Esophagus muscularis mucosa (tissue), 4 donors: Measurements from ENCODE around the gene UBE4B. TPM values are rescaled to one million over a fixed set of nuclear protein-coding genes. Genes with fewer than 3 reads are reported as not detected.

ENCODE experiments used
- DNase-seq: peaks from one replicate; pipeline ENCODE4 v3.0.0-alpha.2; 2017; ENCODE audit errors: extremely low spot score
- H3K27ac ChIP-seq, 4 donors: fragments of 200-600 bp; sonication (generic); replicated peaks in 1 of 4; 1 replicate in 3 of 4; 2 replicates in 1 of 4; pipeline ENCODE4 v1.5.1; 2016 to 2019; ENCODE audit warnings: mild to moderate bottlenecking in 1 of 4
- H3K27me3 ChIP-seq, 4 donors: fragments of 200-600 bp; sonication (generic); one replicate each; pipeline versions ENCODE4 v1.5.1 to v1.6.0; 2016 to 2019
- H3K36me3 ChIP-seq, 4 donors: fragments of 200-600 bp; sonication (generic); one replicate each; pipeline ENCODE4 v1.5.1; 2016 to 2019
- H3K4me1 ChIP-seq, 4 donors: fragments of 200-600 bp; sonication (generic); one replicate each; pipeline ENCODE4 v1.5.1; 2016 to 2019
- H3K4me3 ChIP-seq, 4 donors: fragments of 200-600 bp; sonication (generic); 1 replicate in 2 of 4; 2 replicates in 2 of 4; pipeline ENCODE4 v1.5.1; 2016 to 2019; ENCODE audit warnings: mild to moderate bottlenecking in 4 of 4, moderate library complexity in 1 of 4
- H3K9me3 ChIP-seq, 4 donors: fragments of 200-600 bp; sonication (generic); 1 replicate in 3 of 4; 2 replicates in 1 of 4; pipeline ENCODE4 v1.5.1; 2016 to 2019
- EP300 ChIP-seq: sonication (generic); formaldehyde crosslinking; IDR thresholded peaks from one replicate; pipeline ENCODE4 v1.6.1; 2017; ENCODE audit warnings: antibody characterized with exemption
- POLR2A ChIP-seq: fragments of 450-650 bp; IDR thresholded peaks from one replicate; pipeline ENCODE4 v1.6.1; 2017; ENCODE audit warnings: antibody characterized with exemption, moderate library complexity, mild to moderate bottlenecking, low read depth
- POLR2AphosphoS5 ChIP-seq, 2 donors: sonication (generic); formaldehyde crosslinking; IDR thresholded peaks; one replicate each; pipeline ENCODE4 v1.6.1; 2017; ENCODE audit warnings: antibody characterized with exemption in 2 of 2
- WGBS: methylation state at CpG from one replicate; pipeline ENCODE4 v1.1.5; 2018; 5-methylcytosine and 5-hydroxymethylcytosine counted together
- intact Hi-C: fragments of 100-400 bp; cut with DNase I; formaldehyde crosslinking; loops from one replicate; pipeline ENCODE4 v1.15.1; 2023
- total RNA-seq, 4 donors: library from RNA; depleted of rRNA; stranded (reverse); fragments of >200 nt; gene quantifications; one replicate each; pipeline versions ENCODE4 v1.1.0 to v1.2.1, GENCODE V29; 2016
- TF ChIP-seq, protein P1 (sequence below), 3 experiments: fragments of 200-600 bp in 2 of 3; fragments of 450-650 bp in 1 of 3; sonication (generic) in 2 of 3; IDR thresholded peaks; one replicate each; pipeline ENCODE4 v1.5.1; 2017 to 2019; ENCODE audit warnings: antibody characterized with exemption in 3 of 3, mild to moderate bottlenecking in 2 of 3, moderate library complexity in 1 of 3

UBE4B gene
- 100 to 1,000 TPM in 2 of 4 donors, 10 to 100 TPM in 2; 58.6 to 110 (median 85.5) TPM for total RNA-seq

DNA sequence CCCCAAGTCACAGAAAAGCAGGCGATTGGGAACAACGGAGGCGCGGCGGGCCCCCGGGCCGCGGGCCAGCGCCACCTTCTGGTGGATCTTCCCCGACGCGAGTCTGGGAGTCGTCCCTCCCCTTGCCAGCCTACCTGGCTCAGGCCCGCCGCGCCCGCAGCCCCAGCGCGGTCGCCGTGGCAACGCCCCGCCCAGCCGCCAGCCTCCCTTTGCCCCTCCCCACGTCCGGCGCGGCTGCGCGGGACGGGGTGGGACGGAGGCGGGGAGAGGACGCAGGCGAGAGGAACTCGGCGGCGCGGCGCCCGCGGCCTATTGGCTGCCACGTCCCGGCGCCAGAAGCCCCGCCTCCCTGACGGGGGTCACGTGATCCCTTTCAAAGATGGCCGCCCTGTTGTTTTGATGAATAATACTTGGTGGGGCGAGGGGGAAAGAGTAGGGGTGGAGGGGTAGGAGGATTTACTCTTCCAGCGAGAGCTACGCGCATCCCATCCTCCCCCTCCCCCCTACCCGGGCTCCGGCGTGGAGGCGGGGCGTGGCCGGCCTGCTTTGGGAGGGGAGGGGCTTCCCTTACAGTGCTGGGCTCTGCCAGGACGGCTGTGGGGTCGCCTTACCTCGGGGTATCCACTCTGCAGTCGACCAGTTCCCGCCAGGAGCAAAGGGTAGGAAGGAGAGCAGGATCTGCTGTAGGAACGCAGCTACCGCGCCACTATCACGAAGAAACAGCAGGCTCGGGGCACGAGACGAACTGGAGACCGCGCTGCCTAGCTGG is at the start of gene UBE4B:
TSS of gene UBE4B (plus strand) at position 369 of the 769 bp plus-strand sequence. CDS start 713 bp downstream, outside the sequence.
- Histone ChIP-seq H3K4me1 (peaks cover 19 to 48% (median 41%) of the 10 kb centered on the region in 4 donors), H3K36me3 (peaks cover 0 to 16% (median 13%) of the 10 kb centered on the region in 4 donors), H3K4me3 (peak within 1 kb of the TSS; percentile 82 to 99 (median 85)), H3K27me3 (no peaks in the 10 kb centered on the region), H3K9me3 (no peaks in the 10 kb centered on the region), H3K27ac (peak within 1 kb of the TSS; percentile 94 to 98 (median 96))
- peak; percentile 100 for DNase-seq
- intact Hi-C loops = loop anchor here (2.0 to 5.0 kb wide), 3 partner anchors 75 to 130 kb away; no protein-coding TSS in a partner anchor
- peak; percentile 68 to 84 for TF ChIP-seq POLR2AphosphoS5 (IDR thresholded peaks at IDR 0.05)
- TF ChIP-seq, protein P1, sequence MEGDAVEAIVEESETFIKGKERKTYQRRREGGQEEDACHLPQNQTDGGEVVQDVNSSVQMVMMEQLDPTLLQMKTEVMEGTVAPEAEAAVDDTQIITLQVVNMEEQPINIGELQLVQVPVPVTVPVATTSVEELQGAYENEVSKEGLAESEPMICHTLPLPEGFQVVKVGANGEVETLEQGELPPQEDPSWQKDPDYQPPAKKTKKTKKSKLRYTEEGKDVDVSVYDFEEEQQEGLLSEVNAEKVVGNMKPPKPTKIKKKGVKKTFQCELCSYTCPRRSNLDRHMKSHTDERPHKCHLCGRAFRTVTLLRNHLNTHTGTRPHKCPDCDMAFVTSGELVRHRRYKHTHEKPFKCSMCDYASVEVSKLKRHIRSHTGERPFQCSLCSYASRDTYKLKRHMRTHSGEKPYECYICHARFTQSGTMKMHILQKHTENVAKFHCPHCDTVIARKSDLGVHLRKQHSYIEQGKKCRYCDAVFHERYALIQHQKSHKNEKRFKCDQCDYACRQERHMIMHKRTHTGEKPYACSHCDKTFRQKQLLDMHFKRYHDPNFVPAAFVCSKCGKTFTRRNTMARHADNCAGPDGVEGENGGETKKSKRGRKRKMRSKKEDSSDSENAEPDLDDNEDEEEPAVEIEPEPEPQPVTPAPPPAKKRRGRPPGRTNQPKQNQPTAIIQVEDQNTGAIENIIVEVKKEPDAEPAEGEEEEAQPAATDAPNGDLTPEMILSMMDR (IDR thresholded peaks at IDR 0.05) = peak; percentile 86 to 89 (median 86)
- TF ChIP-seq POLR2A = no peak
- TF ChIP-seq EP300 = no peak
- WGBS = under 1% methylated on average over 15 of the region's 73 CpGs

DNA sequence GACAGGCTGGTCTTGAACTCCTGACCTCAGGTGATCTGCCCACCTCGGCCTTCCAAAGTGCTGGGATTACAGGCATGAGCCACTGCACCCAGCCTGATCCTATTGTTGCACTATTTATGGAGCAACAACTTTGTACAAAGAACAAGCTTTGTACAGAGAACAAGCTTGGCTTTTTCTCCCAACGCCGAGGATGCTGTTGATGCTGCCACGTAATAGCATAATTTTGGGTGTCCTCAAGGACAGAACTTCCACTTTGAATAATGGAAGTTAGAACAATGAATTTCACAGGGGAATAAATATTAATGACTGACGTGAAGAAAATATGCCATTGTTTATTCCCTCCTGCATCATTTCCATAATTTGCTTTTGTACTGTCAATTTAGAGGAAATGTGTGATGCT is 48.5 kb upstream of the UBE4B start:
- H3K27me3 ChIP-seq = no peaks in the 10 kb centered on the region
- TF ChIP-seq POLR2A = no peak
- peak in 1 of 2 donors; percentile 24 for TF ChIP-seq POLR2AphosphoS5 (IDR thresholded peaks at IDR 0.05)
- peaks cover 0 to 21% (median 14%) of the 10 kb centered on the region in 4 donors for H3K4me1 ChIP-seq
- intact Hi-C loops = no loop called here
- DNase-seq = no peak
- H3K4me3 ChIP-seq = no peak overlapping the region
- H3K27ac ChIP-seq = peak overlapping the region; percentile 9 to 74 (median 62)
- H3K36me3 ChIP-seq = peaks cover 24 to 57% (median 40%) of the 10 kb centered on the region in 4 donors
- 63% methylated on average over 5 of the region's 5 CpGs for WGBS
- H3K9me3 ChIP-seq = no peaks in the 10 kb centered on the region

DNA sequence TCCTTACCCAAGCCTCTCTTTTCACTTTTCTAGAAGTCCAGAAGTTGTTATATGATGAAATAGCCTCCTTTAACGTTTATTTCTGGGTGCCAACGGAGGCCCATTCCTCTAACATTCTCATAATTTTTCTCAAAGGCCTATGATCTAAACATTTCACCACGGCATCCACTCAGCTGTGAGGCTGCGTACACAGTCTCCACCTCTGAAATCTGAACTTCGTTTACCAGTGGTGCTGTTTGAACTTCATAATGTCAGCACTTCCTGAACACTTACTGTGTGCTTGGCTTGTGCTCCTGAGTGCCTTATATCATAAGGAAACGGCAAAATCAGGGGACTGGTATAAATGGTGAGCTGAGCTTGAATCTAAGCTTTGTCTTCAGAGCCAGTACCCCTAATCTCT is 47.8 kb upstream of the UBE4B start:
- no peaks in the 10 kb centered on the region for H3K27me3 ChIP-seq
- peaks cover 24 to 51% (median 37%) of the 10 kb centered on the region in 4 donors for H3K36me3 ChIP-seq
- intact Hi-C loops = no loop called here
- peak overlapping the region; percentile 53 to 74 (median 65) for H3K27ac ChIP-seq
- no peaks in the 10 kb centered on the region for H3K9me3 ChIP-seq
- H3K4me3 ChIP-seq = no peak overlapping the region
- WGBS = 33% methylated on average over 6 of the region's 6 CpGs
- no peak for DNase-seq
- H3K4me1 ChIP-seq = peaks cover 4 to 21% (median 17%) of the 10 kb centered on the region in 4 donors
- TF ChIP-seq POLR2A (no peak), POLR2AphosphoS5 (IDR thresholded peaks at IDR 0.05) (no peak), EP300 (no peak)
- TF ChIP-seq, protein P1 (IDR thresholded peaks at IDR 0.05) = no peak

DNA sequence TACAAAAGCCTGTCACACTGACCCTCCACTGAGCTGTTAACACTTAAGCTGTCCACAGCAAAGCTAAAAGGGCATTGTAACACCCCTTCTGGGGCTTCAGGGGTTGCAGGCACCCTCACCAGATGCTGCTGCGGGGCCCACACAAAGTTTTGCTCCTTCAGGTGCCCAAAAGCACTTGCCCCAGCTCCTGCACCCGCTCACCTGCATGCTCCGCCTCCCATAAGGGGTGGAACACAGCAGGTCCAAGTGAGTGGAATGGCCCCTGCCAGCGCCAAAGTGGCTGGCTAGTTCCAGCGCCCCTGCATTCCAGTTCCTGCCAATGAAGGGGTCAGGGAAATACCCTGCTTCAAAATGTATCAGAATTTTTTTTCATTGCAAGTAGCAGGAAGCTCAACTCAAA is 43.0 kb upstream of the UBE4B start:
- Histone ChIP-seq H3K27ac (no peak overlapping the region), H3K36me3 (peaks cover 0 to 4% (median 0%) of the 10 kb centered on the region in 4 donors), H3K9me3 (no peaks in the 10 kb centered on the region), H3K4me1 (peaks cover 12 to 26% (median 19%) of the 10 kb centered on the region in 4 donors), H3K4me3 (no peak overlapping the region), H3K27me3 (no peaks in the 10 kb centered on the region)
- 95% methylated on average over 5 of the region's 5 CpGs for WGBS
- intact Hi-C loops = no loop called here
- DNase-seq = no peak
- TF ChIP-seq EP300 (no peak), POLR2AphosphoS5 (IDR thresholded peaks at IDR 0.05) (no peak)
- TF ChIP-seq, protein P1 (IDR thresholded peaks at IDR 0.05) = no peak

DNA sequence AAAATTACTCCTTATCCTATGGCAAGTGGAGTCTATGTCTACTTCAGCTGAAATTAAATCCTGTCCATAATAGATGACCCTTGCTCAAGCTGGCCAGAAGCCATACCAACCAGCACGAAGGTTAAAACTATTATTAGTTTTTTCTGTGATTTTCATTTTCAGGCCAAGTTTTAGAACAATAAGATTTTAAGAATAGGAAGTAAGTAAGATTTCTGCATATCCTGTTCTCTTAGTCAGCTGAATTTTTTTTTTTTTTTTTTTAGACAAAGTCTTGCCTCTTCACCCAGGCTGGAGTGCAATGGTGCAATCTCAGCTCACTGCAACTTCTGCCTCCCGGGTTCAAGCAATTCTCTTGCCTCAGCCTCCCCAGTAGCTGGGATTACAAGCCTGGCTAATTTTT is 41.8 kb upstream of the UBE4B start:
- 44% methylated on average over 2 of the region's 2 CpGs for WGBS

More for the DNA sequence above, 41.8 kb upstream of the UBE4B start:
- no peak overlapping the region for H3K4me3 ChIP-seq
- H3K27me3 ChIP-seq = no peaks in the 10 kb centered on the region
- H3K4me1 ChIP-seq = peaks cover 5 to 17% (median 12%) of the 10 kb centered on the region in 4 donors
- intact Hi-C loops = no loop called here
- DNase-seq = no peak
- TF ChIP-seq, protein P1 (IDR thresholded peaks at IDR 0.05) = no peak
- TF ChIP-seq POLR2A = no peak
- TF ChIP-seq EP300 = no peak
- TF ChIP-seq POLR2AphosphoS5 (IDR thresholded peaks at IDR 0.05) = no peak
- no peaks in the 10 kb centered on the region for H3K36me3 ChIP-seq
- no peaks in the 10 kb centered on the region for H3K9me3 ChIP-seq
- peak overlapping the region; percentile 34 to 49 (median 41) for H3K27ac ChIP-seq
